ENCODE measurements around the gene NPFFR1. TPM values are rescaled to one million over a fixed set of nuclear protein-coding genes. Genes with fewer than 3 reads are reported as not detected.

Gene NPFFR1
- total and polyA plus RNA-seq, 2 experiments from 2014 or later, result 0.03 to 0.05 TPM

DNA sequence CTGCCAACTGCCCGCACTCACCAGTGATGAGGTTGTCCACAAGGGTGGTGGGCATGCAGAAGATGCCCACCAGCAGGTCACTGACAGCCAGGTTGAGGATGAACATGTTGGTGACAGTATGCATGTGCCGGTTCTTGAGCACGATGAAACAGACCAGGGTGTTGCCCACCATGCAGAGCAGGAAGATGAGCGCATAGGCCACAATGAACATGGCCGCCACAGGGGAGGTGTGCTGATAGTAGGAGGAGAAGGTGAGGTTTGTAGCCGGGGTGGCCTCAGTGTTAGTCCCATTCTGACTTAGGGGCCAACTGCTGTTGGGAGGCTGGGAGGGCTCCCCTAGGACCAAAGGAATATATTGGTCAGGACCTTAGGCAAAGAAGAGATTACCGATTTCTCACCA is 17.7 kb downstream of the NPFFR1 start:
- ATAC-seq (no peak), DNase-seq (ENCODE audit: low spot score) (no peak)
- H2AFZ ChIP-seq, result no peak overlapping the region
- Mint-ChIP-seq H3K4me1 (no peaks in the 10 kb centered on the region; the same call in 2 of the 3 replicates), H3K27ac (no peak overlapping the region), H3K9me3 (no peaks in the 10 kb centered on the region; the same call in 2 of the 3 replicates), H3K27me3 (ENCODE audit: insufficient read depth, low read depth, poor library complexity) (peaks cover 6% of the 10 kb centered on the region), H3K4me3 (no peak overlapping the region), H3K36me3 (ENCODE audit: low read depth) (no peaks in the 10 kb centered on the region)
- H3F3A ChIP-seq (replicated peaks; ENCODE audit: low read depth), result no peaks in the 10 kb centered on the region
- H3K27ac ChIP-seq (ENCODE audit: low read depth), result no peak overlapping the region
- H3K9me2 ChIP-seq (ENCODE audit: insufficient read depth), result no peaks in the 10 kb centered on the region
- H3K36me3 ChIP-seq (ENCODE audit: insufficient read depth), result no peaks in the 10 kb centered on the region
- H3K27me3 ChIP-seq (ENCODE audit: insufficient read depth), result no peaks in the 10 kb centered on the region
- H3K4me1 ChIP-seq (ENCODE audit: insufficient read depth), result no peaks in the 10 kb centered on the region
- H3K4me3 ChIP-seq, result no peak overlapping the region
- TF ChIP-seq, protein P1, sequence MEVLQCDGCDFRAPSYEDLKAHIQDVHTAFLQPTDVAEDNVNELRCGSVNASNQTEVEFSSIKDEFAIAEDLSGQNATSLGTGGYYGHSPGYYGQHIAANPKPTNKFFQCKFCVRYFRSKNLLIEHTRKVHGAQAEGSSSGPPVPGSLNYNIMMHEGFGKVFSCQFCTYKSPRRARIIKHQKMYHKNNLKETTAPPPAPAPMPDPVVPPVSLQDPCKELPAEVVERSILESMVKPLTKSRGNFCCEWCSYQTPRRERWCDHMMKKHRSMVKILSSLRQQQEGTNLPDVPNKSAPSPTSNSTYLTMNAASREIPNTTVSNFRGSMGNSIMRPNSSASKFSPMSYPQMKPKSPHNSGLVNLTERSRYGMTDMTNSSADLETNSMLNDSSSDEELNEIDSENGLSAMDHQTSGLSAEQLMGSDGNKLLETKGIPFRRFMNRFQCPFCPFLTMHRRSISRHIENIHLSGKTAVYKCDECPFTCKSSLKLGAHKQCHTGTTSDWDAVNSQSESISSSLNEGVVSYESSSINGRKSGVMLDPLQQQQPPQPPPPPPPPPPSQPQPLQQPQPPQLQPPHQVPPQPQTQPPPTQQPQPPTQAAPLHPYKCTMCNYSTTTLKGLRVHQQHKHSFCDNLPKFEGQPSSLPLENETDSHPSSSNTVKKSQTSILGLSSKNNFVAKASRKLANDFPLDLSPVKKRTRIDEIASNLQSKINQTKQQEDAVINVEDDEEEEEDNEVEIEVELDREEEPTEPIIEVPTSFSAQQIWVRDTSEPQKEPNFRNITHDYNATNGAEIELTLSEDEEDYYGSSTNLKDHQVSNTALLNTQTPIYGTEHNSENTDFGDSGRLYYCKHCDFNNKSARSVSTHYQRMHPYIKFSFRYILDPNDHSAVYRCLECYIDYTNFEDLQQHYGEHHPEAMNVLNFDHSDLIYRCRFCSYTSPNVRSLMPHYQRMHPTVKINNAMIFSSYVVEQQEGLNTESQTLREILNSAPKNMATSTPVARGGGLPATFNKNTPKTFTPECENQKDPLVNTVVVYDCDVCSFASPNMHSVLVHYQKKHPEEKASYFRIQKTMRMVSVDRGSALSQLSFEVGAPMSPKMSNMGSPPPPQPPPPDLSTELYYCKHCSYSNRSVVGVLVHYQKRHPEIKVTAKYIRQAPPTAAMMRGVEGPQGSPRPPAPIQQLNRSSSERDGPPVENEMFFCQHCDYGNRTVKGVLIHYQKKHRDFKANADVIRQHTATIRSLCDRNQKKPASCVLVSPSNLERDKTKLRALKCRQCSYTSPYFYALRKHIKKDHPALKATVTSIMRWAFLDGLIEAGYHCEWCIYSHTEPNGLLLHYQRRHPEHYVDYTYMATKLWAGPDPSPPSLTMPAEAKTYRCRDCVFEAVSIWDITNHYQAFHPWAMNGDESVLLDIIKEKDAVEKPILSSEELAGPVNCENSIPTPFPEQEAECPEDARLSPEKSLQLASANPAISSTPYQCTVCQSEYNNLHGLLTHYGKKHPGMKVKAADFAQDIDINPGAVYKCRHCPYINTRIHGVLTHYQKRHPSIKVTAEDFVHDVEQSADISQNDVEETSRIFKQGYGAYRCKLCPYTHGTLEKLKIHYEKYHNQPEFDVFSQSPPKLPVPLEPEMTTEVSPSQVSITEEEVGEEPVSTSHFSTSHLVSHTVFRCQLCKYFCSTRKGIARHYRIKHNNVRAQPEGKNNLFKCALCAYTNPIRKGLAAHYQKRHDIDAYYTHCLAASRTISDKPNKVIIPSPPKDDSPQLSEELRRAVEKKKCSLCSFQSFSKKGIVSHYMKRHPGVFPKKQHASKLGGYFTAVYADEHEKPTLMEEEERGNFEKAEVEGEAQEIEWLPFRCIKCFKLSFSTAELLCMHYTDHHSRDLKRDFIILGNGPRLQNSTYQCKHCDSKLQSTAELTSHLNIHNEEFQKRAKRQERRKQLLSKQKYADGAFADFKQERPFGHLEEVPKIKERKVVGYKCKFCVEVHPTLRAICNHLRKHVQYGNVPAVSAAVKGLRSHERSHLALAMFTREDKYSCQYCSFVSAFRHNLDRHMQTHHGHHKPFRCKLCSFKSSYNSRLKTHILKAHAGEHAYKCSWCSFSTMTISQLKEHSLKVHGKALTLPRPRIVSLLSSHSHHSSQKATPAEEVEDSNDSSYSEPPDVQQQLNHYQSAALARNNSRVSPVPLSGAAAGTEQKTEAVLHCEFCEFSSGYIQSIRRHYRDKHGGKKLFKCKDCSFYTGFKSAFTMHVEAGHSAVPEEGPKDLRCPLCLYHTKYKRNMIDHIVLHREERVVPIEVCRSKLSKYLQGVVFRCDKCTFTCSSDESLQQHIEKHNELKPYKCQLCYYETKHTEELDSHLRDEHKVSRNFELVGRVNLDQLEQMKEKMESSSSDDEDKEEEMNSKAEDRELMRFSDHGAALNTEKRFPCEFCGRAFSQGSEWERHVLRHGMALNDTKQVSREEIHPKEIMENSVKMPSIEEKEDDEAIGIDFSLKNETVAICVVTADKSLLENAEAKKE (CRISPR knock-in tag; IDR thresholded peaks at IDR 0.05), result no peak
- no peak for TF ChIP-seq NANOG (IDR thresholded peaks at IDR 0.05; ENCODE audit: borderline replicate concordance)
- TF ChIP-seq EZH2phosphoT487 (IDR thresholded peaks at IDR 0.05; ENCODE audit: unreplicated experiment), result no peak
- TF ChIP-seq STAT1 (IDR thresholded peaks at IDR 0.05; ENCODE audit: unreplicated experiment), result no peak
- no peak for TF ChIP-seq ZNF331 (CRISPR knock-in tag; IDR thresholded peaks at IDR 0.05; ENCODE audit: low read depth)
- TF ChIP-seq, protein P2, sequence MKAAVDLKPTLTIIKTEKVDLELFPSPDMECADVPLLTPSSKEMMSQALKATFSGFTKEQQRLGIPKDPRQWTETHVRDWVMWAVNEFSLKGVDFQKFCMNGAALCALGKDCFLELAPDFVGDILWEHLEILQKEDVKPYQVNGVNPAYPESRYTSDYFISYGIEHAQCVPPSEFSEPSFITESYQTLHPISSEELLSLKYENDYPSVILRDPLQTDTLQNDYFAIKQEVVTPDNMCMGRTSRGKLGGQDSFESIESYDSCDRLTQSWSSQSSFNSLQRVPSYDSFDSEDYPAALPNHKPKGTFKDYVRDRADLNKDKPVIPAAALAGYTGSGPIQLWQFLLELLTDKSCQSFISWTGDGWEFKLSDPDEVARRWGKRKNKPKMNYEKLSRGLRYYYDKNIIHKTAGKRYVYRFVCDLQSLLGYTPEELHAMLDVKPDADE (IDR thresholded peaks at IDR 0.05), result no peak
- no peak for TF ChIP-seq ZNF114 (CRISPR knock-in tag; IDR thresholded peaks at IDR 0.05)
- TF ChIP-seq POLR2AphosphoS5 (IDR thresholded peaks at IDR 0.05; ENCODE audit: low read depth), result no peak
- TF ChIP-seq CREB1 (CRISPR knock-in tag; IDR thresholded peaks at IDR 0.05; ENCODE audit: low read depth), result no peak
- TF ChIP-seq JUNB (IDR thresholded peaks at IDR 0.05; ENCODE audit: unreplicated experiment), result no peak
- no peak for TF ChIP-seq EZH2 (IDR thresholded peaks at IDR 0.05; ENCODE audit: low read depth, unreplicated experiment)
- TF ChIP-seq, protein P3, sequence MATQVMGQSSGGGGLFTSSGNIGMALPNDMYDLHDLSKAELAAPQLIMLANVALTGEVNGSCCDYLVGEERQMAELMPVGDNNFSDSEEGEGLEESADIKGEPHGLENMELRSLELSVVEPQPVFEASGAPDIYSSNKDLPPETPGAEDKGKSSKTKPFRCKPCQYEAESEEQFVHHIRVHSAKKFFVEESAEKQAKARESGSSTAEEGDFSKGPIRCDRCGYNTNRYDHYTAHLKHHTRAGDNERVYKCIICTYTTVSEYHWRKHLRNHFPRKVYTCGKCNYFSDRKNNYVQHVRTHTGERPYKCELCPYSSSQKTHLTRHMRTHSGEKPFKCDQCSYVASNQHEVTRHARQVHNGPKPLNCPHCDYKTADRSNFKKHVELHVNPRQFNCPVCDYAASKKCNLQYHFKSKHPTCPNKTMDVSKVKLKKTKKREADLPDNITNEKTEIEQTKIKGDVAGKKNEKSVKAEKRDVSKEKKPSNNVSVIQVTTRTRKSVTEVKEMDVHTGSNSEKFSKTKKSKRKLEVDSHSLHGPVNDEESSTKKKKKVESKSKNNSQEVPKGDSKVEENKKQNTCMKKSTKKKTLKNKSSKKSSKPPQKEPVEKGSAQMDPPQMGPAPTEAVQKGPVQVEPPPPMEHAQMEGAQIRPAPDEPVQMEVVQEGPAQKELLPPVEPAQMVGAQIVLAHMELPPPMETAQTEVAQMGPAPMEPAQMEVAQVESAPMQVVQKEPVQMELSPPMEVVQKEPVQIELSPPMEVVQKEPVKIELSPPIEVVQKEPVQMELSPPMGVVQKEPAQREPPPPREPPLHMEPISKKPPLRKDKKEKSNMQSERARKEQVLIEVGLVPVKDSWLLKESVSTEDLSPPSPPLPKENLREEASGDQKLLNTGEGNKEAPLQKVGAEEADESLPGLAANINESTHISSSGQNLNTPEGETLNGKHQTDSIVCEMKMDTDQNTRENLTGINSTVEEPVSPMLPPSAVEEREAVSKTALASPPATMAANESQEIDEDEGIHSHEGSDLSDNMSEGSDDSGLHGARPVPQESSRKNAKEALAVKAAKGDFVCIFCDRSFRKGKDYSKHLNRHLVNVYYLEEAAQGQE (IDR thresholded peaks at IDR 0.05; ENCODE audit: unreplicated experiment), result no peak
- TF ChIP-seq, protein P4, sequence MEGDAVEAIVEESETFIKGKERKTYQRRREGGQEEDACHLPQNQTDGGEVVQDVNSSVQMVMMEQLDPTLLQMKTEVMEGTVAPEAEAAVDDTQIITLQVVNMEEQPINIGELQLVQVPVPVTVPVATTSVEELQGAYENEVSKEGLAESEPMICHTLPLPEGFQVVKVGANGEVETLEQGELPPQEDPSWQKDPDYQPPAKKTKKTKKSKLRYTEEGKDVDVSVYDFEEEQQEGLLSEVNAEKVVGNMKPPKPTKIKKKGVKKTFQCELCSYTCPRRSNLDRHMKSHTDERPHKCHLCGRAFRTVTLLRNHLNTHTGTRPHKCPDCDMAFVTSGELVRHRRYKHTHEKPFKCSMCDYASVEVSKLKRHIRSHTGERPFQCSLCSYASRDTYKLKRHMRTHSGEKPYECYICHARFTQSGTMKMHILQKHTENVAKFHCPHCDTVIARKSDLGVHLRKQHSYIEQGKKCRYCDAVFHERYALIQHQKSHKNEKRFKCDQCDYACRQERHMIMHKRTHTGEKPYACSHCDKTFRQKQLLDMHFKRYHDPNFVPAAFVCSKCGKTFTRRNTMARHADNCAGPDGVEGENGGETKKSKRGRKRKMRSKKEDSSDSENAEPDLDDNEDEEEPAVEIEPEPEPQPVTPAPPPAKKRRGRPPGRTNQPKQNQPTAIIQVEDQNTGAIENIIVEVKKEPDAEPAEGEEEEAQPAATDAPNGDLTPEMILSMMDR (conservative IDR thresholded peaks at IDR 0.05; ENCODE audit: low read depth in 2 of 2), result no peak
- H3K4me2 ChIP-seq, result no peak overlapping the region
- no peaks in the 10 kb centered on the region for H4K20me1 ChIP-seq (replicated peaks; ENCODE audit: insufficient read depth)
- H3K79me2 ChIP-seq (replicated peaks; ENCODE audit: insufficient read depth), result no peaks in the 10 kb centered on the region
